Measurements from ENCODE around the gene HOXA11.

DNA sequence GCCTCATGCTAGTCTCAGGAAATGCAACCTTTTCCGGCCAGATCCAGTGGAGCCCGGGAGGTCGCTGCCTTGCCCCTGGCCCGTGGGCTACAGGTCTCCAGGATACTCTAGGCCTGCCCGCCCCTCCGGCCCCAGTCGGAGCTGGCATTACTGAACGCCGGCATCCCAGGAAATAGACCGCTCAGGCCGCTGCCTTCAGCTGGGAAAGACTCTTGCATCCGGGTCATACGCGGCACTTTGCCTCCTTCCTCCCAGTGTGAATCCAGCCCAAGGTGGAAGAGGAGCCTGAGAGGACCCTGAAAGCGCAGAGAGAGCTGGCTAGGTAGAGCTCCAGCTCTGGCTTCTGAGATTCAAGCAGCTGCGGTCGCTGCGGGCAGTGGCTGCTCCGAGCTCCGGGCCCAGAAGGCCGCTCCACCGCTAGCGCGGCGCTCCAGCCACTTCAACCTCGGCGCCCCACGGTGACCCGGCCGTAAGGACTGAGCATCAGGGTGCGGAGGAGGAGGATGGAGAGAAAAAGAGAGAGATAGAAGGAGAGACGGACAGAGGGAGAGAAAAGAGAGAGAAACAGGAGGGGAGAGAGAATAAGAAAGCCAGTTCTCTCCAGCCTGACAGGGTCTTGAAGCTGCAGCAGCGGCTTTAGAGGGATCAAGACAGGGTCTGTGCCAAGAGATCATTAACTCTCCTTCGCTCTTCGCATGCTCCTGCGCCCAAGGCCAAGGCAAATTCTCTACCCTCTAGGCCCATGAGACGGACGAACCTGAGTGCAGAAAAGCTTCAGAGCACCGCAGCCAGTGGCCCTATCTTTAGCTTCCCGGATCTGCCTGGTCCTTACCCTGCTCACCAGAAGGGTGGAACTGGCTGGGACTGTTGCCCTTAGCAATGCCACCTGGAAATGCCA lies 9.2 kb downstream of the HOXA11 start:
- TF ChIP-seq POLR2A (IDR thresholded peaks at IDR 0.05) (no peak), EP300 (IDR thresholded peaks at IDR 0.05) (no peak), POLR2AphosphoS5 (IDR thresholded peaks at IDR 0.05) (no peak)
- TF ChIP-seq, protein P1, sequence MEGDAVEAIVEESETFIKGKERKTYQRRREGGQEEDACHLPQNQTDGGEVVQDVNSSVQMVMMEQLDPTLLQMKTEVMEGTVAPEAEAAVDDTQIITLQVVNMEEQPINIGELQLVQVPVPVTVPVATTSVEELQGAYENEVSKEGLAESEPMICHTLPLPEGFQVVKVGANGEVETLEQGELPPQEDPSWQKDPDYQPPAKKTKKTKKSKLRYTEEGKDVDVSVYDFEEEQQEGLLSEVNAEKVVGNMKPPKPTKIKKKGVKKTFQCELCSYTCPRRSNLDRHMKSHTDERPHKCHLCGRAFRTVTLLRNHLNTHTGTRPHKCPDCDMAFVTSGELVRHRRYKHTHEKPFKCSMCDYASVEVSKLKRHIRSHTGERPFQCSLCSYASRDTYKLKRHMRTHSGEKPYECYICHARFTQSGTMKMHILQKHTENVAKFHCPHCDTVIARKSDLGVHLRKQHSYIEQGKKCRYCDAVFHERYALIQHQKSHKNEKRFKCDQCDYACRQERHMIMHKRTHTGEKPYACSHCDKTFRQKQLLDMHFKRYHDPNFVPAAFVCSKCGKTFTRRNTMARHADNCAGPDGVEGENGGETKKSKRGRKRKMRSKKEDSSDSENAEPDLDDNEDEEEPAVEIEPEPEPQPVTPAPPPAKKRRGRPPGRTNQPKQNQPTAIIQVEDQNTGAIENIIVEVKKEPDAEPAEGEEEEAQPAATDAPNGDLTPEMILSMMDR (IDR thresholded peaks at IDR 0.05): no peak
